ENCODE results near the gene BMP8A.

Gene BMP8A

DNA sequence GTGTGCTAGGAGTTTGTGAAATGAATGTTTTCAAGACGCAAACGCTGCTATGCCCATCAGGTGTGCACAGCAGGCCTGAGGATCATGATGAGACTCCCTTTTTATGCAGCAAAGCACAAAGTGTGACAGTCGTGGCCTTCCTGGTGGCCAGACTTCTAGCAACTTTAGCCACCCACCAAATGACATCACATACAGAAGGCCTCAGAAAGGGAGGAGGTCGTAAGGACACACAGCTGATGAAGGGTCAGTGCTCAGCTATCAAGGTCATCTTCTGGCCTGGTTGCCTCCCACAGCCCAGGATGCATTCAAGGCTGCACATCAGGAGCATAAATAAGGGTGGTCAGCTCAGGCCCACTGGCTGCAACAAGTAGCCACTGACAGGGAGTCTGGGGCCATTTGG lies 36.6 kb downstream of the BMP8A start:
- DNase-seq: no peak

DNA sequence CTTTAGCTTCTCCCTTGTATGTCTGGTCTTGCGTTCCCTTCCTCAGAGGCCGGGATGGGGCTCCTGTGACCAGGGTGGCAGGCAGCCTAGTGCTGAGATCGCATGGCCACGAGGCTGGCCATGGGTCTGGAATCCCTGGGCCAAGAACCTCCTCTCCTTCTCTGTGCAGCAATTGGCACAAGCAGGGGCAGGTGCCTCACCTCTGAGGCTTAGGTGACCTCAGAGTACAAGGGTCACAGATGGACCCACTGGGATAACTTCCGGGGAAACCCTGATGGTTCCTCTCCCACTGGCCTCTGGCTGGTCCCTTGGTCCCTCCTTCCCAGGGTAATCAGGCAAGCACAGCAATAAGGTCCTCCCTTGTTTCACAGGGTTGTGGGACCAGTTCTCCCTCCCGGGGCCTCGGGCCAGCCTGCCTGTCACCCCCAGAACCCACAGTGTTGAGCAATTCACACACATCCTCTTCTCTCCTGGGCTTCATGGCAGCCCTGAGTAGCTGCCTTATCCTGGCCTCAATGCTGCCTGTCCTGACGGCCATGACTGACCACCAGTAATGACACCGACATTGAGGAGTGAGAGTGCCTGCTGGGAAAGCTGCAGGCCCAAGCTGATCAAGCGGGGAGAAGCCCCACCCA lies 38.6 kb downstream of the BMP8A start:
- DNase-seq: no peak

DNA sequence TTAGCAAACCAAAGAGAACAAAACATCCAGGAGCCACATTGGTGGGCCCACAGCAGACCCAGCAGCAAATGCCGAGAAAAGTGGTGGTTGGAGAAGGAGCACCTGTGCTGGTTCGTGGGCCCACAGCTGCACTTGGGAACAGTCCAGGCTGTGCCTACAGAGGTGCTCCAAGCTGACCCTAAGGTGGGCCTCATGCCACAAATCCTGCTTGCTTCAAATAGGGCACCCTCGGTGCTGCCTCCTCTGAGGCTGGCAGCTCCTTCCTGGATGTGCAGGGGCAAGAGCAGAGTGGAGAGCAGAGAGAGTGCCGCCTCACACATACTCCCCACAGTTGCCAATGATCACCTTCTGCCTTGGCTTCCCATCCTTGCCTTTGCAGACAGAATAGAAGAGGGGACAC lies 40.1 kb downstream of the BMP8A start:
- no peak for DNase-seq

DNA sequence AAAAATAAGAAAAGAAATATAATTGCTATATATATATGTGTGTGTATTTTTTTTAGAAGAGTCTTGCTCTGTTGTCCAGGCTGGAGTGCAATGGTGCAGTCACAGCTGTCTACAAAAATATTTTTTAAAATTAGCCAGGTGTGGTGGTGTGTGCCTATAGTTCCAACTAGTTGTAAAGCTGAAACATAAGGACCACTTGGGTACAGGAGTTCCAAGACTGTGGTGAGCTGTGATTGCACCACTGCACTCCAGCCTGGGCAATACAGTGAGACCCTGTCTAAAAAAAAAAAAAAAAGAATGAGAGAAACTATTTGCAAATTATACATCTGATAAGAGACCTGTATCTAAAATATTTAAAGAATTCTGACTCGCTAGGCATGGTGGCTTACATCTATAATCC lies 42.0 kb downstream of the BMP8A start:
- DNase-seq: no peak

DNA sequence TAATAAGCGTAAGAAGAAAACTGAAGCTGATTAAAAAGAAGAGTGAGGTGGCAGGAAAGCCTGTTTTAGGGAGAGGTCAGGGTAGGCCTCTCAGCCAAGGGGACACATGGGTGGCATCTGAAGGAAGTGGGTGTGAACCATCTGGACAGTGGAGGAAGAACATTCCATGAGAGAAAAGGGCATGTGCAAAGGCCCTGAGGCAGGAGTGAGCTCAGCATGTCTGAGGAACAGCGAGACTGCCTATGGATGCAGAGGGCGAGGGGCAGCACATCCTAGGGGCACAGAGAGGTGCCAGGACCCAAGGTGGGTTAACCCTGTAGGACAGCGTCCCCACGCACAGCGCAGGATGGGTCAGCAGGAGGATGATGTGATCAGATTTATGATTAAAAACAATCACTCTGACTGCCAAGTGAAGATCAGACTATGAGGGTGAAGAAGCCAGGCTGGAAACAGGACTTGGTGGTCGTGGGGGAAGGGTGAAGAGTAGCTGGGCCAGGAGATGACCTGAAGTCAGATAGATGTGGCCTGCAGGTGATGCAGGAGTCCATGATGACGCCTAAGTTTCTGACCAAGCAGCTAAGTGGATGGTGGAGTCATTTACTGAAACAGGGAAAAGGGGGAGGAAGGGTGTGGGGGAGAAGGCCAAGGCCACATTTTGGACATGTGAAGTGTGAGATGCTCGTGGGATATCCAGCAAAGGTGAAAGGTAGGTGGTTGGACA lies 47.3 kb downstream of the BMP8A start:
- DNase-seq: no peak

DNA sequence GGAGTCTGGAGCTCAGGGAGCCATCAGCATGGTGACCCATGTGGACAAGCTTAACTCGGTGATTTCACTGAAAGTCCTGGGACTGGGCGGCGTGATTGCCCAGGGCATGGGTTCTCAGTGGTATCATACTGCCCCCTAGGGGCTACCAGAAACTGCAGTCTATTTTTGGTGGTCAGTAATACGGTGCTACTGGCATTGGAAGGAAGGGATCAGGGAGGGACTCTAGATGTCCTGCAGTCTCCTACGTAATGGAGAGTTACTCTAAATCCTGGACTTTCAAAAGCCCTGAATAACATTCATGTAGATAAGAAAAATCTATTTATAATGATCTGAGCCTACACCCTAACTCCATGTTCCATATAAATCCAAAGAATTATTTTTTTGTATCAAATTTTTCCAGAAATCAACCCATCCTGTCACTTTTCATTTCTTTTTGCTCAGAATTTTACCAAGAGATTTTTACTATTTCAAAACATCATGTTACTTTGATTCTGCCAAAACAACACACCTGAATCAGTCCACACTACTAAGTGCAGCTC lies 47.9 kb downstream of the BMP8A start:
- DNase-seq: peak in 1 of 4 experiments; percentile 13

DNA sequence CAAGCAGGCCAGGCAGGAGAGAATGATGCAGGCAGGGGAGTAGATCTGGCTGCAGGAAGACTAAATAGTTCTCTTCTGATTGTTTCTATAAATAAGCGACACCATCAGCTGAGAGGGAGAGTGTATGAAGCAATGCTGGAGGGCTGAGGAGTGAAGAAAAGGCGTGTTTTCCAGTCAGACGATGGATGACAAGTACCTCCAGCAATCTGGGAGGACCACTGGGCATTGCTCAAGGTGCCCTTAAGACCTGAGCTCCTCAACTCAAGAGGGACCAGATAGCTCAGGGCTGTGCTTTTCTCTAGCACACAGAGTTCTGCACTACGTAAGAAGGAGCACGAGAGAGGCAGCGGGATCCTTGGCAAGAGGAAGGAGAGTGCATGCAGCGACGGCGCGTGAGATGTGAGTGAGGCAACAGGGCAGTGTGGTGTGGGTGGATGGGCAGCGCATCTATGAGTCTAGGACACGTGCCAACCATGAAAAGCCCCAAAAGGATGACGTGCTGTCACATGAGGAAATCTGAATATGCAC lies 49.1 kb downstream of the BMP8A start:
- no peak for DNase-seq

DNA sequence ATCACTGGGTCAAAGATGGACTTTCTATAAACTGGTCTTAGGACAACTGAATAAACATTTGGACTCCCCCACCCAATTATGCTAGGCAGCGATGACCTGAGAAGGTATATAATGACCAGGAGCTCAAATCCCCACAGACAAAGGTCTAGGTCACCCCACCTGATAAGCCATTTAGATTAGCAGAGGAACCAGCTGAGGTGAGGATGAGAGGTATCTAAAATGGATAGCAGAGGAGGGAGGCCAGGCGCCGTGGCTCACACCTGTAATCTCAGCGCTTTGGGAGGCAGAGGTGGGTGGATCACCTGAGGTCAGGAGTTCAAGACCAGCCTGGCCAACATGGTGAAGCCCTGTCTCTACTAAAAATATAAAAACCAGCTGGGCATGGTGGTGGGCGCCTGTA lies 51.5 kb downstream of the BMP8A start:
- no peak for DNase-seq

DNA sequence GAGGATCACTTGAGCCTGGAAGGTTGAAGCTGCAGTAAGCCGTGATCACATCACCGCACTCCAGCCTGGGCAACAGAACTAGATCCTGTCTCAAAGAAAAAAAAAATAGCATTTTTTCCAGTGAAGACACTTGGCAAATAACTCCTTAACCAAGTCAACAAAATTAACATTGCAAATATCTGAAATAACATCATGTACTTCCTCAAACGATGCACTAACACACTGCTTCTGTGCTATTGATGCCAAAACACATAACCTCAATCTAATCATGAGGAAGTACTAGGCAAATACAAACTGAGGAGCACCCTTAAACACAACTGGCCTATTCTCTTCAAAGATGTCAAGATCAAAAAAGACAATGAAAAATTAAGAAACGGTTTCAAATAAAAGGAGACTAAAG lies 52.9 kb downstream of the BMP8A start:
- DNase-seq: no peak

DNA sequence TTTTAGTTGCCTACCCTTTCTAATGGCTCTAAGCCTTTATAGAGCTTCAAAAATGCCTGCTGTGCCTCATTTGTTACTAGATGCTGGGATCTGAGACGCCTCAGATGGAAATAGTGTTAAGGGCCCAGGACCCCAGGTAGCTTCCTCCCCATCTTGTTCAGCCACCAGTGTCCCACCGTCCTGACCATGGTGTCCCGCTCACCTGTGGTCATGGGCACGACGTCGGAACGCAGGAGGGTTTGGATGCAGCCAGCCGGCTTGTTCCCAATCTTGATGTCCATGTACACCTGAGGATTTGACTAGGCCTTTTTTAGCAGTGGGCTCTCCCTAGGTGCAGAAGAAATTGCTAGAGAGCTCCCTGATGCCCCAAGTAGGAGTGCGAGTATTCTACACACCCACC lies 54.1 kb downstream of the BMP8A start:
- no peak for DNase-seq

DNA sequence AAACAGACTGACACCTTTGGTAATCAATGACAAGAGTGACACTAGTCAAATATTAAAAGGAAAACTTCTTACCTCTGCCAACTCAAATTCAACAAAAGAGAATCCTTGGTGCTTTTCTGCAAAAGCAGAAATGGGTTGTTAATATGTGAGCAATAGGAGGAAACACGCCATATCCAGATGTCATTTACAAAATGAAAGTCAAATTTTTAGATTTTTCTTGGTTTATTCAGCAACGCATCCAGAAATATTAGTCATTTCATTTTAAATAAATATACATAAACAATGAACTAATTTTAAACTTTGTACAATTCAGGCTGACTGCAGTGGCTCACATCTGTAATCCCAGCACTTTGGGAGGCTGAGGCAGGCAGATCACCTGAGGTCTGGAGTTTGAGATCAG lies 62.8 kb downstream of the BMP8A start:
- no peak for DNase-seq

DNA sequence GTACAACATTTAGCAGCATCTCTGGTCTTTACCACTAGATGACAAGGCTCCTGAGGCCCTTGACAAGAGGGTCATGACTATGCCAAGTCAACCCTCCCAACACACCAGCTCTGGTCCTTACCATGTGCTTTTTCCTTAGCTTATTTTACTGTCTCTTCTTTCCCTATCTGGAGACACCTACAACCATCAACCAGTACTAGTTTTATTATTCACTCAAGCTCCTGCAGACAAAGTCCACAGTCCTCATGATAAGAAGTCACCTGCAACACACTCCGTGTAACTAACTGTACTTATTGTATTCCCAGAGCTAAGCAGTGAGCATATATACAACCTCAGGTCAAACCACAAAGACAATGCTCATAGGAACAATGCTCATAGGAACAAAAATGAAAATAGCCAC lies 69.8 kb downstream of the BMP8A start:
- DNase-seq: no peak

DNA sequence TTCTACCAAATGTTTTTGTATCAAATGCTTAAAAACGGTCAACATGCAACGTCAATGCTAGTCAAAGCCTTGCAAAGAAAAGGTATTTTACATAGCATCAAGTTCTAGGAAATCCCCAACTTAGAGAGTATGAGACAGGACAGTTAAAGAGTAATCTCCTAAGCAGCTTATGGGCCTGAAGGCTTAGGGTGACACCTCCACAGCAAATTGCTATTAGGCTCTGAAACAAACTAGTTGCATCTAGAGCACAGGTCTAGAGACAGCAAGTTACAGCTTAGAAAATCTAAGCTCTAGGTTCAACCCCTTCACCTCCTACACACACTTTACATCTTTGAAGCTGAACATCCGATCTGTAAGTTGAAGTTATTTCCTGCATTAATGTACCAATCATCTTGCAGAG lies 71.5 kb downstream of the BMP8A start:
- DNase-seq: no peak

DNA sequence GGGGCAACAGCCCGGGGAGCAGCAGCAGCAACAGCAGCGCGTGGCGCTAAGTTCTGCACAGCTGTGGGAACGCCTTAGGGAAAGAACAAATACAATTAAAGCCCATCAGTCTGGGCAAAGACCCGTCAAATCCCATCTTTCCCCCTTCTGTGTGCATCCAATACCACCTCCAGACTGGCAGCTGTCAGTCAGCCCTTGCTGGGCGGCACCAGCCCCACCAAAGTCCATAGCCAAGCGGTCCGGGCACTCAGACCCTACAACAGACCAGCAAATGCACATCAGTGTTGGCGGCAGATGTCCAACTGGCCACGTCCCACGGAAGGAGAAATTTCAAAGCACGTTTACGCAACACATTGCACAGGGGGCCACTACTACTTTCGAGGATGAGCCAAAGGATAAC lies 72.2 kb downstream of the BMP8A start:
- no peak for DNase-seq

DNA sequence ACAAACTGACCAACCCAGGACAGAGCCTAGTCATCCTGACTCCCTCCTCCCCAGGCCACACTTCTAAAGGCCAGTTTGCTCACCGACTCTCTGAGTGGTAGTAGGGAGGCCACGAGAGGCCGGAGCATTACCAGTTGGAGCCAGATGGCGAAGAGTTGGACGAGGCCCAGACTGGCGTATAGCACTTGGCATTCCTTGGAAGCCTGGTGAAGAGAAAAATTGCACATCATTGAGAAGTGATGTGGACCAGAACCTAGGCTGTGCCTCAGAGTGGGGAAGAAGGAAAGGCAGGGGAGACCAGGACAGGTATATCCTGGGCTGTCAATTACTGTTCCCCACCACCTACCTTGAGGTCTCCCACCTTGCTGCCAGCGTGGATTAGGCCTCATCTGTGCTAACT lies 72.9 kb downstream of the BMP8A start:
- DNase-seq: no peak

DNA sequence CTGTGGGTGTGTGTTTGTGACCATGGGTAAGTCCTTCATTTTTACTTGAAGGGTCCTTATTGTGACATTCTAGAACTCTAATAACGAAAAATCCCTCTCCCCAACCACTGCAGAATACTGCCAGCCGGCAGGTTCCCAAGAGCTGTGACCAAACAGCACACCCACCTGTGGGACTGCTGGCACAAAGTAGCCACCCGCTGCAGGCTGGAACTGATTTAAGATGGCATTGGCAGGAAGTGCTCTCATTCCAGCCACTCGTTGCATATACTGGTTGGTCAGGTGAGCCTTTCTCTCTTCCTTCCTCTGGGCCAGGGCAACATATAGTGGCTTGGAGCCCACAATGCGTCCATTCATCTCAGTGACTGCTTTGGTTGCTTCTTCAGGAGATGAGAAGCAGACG lies 73.5 kb downstream of the BMP8A start:
- DNase-seq: no peak

DNA sequence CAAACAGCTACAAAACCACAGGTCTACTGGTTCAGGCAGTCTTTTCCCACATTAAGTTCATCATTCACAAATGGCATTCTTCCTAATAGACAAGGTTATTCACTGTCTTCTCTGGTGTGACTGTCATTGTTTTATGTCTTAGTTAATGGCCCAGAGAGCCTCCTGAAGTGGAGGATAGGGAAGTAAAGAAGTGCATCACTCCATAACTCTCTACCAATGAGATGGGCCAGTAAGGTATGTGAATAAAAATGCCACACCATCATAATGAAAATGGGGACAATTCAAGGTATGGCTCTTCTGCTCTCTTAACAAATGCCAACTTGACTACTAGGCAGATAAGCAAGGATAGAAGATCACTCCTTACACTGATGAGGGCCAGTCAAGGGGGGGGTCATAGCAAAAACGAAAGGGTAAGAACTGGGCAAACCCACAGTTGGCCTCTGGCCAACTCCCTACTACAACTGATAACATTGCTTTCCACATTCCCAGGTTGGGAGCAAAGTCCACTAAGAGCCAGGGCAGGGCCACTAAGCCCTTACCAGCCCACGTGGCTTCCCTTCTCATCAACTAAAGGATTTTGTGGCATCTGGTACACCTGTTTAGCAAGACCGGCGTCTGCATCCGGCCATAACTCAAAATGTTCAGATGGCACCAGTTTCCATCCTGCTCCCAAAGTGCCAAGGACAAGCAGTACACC lies 75.2 kb downstream of the BMP8A start:
- DNase-seq: no peak

DNA sequence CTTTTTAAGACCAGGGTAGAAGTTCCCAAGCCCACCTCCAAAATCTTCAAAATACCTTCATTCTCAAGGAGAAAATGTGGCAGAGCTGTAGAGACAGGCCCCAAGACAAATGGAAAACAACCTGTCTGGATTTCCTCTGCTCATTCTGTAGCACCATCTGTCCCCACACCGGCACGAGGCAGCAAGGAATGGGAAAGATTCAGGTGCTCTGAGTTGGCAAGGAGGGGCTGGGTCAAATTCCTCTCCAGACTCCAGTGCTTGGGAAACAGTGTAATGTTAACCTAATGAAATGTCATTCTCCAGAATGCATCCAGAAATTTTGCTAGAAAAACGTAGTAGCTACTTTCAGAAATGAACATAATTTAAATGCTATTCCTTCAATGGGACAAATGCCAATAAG lies 75.9 kb downstream of the BMP8A start:
- DNase-seq: no peak

DNA sequence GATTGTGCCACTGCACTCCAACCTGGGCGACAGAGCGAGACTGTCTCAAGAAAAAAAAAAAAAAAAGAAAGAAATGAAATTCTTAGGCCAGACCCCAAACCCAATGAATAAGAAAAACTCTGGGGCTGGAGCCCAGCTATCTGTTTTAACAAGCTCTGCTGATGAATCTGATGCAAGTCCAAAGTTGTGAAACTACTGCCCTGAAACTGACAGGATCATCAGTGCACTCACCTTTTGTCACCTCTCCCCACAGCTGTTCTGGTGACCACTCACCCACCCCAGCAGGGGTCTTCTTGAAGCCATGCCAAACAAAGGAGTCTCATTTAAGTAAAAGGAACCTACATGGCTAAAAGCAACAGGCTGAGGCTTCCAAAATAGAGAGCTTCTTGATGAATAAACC lies 76.8 kb downstream of the BMP8A start:
- no peak for DNase-seq

DNA sequence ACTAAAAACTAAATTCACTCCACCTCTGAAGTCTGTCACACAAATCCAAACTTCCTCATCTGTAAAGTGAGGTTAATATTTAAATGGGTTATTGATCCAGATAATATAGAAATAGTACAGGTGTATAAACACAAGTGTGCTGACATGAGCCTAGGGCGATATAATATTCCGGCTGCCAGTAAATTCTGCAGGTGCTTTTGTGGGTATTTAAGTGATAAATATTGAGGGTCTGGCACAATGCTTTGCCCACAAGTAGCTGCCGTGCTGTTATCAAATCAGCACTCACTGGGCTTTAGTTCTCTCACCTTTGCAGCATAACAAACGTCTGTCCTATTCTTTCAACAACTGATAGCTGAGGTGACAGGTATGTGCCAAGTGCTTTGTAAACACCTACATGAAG lies 77.6 kb downstream of the BMP8A start:
- DNase-seq: no peak

DNA sequence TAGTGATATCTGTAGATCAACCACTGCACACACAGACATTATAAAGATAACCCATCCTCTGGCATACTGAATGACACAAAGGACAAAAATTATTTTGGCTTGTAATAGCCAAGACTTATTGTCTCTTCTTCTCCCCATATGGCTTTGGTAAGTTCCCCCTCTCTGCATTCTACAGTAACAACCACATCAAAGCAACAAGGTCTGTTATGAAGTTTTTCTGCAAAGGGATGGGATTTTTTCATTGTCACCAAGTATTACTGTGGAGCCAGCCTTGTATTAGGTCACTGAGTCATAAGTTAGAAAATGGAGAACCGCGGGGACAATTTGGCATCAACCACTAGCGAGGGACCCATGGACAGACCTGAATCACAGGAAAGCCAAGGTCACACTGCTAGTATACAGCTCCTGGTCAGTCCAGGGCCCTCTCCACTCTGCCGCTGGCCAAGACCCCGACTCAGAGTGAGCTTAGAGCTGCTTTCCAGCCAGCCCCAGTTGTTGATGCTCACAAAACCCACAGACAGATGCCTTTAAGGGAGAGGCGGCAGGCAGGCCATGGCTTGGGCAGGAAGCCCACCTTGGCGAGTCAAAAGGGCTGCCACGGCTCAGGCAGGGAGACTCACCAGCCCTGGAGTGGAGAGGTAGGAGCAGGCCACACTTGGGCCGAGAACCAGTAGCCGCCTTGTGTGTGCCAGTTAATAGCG lies 79.2 kb downstream of the BMP8A start:
- no peak for DNase-seq

DNA sequence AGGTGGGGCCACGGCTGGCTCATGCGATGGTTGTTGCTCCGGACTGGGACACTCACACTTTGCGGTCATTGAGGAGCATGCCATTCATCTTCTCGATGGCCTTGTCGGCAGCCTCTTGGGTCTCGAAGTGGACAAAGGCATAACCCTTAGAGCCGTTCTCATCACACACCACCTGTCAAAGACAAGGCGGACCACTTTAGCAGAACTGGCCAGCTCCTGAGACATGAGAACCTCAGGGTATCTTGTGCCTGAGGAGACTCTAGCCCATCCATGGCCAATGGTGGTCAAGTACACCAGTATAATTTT lies 79.7 kb downstream of the BMP8A start:
- DNase-seq: no peak

DNA sequence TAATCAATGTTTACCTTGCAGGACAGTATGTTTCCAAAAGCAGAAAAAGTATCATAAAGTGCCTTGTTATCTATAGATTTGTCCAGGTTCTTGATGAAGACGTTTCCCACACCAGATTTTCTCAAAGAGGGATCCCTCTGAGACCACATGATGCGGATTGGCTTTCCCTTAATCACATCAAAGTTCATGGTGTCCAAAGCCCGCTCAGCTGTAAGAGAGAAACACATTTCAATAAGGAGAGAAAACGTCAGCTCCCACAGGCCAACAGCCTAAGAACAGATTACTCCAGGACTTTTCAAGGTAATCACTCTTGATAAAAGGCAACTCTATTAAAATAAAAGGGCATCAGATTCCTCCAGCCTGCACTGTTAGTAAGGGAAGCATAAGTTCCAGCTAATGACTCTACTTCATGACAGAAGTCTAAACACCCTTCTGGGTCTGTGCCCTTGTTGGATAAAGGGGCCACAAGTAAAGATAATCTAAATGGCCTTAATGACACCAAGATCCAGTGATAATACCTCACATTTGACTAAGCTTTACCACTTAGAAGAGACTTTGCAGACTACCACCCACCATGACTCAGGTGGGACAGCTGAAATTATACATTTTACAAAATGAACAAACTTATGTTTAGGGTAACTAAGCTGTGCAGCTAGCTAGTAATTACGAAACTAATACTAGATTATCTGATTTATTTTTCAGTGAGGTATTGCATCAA lies 81.1 kb downstream of the BMP8A start:
- no peak for DNase-seq
